ENCODE results near the gene BGLAP. TPM values are rescaled to one million over a fixed set of nuclear protein-coding genes. Genes with fewer than 3 reads are reported as not detected.

Gene BGLAP
- total RNA-seq, 1 donor from 2014 or later, result 0.99 TPM

- no peak for DNase-seq
These were observed 16.9 kb downstream of the BGLAP start for GRCh38 chr1:156258859-156259258.

DNA sequence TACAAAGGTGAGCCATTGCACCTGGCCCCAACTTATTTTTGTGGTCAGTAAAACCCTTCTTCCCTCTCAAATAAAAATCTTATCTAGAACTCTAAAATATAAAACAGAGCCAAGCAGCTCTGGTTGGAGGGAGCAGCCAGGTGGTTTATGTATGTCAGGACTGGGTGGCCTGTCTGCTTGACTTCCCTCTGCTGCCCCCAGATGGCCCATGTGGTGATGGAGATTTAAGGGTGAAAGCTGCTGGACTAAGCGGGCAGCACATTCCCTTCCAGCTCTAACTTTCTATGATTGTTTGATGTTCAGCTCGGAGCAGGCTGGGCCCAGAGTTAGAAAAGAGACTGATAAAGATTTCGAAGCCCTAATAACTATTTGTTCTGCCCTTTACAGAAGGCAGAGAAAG, 17.8 kb downstream of the BGLAP start:
- no peak for DNase-seq

DNA sequence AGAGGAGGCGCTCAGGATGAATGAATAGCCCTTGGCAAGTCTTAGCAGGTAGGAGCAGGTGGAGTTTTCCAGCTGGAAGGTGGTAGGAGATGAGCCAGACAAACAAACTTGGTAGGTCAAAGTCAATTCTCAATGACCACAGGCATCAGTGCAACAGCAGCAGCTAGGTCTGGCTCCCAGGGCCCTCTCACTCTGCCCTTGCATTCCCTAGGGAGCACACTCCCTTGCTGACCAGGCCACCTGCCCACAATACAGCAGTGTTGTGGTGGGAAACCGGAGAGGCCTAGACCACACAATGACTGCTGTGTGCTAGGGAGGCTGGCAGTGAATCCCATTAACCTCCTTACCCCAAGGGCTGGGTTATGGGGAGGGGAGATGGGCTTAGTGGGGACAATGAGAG, 18.9 kb downstream of the BGLAP start:
- no peak for DNase-seq

DNA sequence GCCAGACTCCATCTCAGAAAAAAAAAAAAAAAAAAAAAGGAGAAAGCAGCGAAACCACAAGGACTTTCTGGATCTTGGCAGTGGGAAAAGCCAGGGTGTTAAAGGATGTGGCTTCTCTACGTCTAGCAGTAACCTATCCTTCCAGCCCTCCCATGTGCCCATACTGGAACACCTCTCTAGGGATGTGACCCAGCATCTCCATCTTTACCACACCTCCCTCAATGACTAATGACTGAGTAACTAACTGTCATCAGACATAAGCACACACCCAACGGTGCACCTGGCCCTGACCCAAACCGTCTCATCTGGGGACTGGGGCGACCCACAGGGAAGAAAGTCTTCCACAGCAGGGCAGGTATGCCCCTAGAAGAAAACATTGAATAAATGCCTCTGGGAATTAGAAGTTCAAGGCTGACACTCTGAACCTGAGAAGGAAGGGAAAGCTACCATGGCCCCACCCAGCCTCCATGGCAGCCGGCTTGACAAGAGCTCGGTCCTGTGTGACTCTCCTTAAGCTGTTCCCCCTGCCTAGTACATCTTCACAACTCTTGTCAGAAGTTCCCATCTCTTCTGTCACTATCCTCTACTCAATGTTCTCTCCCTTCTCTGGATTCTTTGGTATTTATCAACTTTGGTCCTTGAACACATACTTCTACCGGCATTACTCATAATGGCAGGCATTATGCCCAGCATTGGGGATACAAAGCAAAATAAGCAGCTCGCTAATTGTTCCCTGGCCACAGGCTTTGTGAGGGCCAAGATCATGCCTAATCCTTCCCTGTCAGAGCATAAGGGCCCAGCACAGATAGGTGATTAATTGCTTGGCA, 20.7 kb downstream of the BGLAP start:
- DNase-seq, result no peak

DNA sequence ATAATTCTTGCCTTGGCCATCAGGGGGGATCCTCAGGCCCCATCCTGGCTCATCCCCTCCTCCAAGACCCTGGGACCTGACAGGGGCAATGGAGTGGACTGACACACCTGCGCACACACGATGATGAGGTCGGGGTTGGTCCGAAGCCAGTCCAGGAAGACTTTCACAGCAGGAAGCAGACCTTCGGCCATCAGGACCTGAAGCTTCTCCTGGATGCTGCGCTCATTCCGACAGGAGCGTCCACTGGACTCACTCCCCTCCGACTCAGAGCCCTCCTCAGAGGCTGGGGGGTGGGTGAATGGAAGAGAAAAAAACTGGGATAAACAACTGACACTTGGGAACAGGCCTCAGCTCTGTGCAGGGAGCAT, 21.3 kb downstream of the BGLAP start:
- no peak for DNase-seq

DNA sequence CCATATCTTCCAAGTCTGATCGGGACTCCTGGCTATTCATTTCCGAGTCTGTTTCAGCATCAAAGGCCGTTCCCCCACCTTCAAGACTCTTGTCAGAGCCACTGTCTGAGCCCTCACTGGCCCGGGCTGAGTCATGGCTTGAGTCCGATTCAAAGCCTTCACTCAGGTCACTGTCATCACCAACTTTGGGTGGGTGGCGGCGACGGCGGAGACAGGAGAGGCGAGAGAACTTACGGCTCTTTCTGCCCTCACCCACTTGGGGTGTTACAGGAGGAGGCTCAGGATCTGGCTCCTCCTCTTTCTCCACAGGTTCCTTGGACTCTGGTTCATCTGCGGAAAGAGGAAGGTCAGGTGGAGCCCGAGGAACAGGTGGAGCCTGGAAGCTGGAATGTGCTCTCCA, 24.1 kb downstream of the BGLAP start:
- DNase-seq, result no peak

GRCh38 chr1:156268336-156268735, 26.4 kb downstream of the BGLAP start:
- no peak for DNase-seq

- DNase-seq, result no peak
These were observed 28.3 kb downstream of the BGLAP start for GRCh38 chr1:156270314-156270713.

DNA sequence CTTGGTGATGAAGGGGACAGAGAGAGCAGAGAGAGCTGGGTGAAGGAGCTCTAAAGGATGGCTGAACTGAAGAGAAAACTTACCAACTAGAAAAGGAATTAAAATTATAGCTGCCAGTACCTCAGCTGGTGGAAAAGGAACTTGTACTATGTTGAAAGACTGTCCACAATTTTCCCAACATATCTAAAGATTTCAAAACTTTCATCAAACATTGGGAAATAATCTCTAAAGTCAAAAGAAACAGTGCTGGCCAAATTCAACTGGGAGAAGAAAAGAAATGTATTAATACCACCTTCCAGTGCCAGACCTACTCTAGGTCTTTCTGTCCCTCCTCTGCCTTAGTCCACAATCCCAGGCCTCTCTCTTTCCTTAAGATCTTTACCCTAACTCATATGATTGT, 34.5 kb downstream of the BGLAP start:
- DNase-seq, result no peak

DNA sequence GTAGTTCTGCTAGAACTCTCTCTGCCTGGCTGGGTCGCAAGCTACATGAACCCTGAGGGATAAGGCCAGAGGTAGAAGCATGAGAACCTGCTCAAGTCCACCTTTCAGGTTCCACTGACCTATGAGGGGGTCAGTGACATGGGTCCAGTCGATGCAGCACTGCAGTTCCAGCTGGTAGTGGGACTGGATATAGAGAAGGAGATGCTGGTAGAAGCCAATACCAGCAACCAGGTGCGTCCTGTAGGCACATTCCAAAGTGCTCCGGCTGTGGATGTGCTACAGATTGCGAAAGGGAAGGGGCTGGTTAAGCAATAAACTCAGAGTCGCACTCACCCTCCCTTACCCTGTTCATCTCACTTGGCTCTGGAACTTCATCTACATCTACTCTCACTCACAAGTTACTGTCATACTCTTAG, 35.0 kb downstream of the BGLAP start:
- no peak for DNase-seq

GRCh38 chr1:156279837-156280236, 37.9 kb downstream of the BGLAP start:
- DNase-seq, result no peak

DNA sequence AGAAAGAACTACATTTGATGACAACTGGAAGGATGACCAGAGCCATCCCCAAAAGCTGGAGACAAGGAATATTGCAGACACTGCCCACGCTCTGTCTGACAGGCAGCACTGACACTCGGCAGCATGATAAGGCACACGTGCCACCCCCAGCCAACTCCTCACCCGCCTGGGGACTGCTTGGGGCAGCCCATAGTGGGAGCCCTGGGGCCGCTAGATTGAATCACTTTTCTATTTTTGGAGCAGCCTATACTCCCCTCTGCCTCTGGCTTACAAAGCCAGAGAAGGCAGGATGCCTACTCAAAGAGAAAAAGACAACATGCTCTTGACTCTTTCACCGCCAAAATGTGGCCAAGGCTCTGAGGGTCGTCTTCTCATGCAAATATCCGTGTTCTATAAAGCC, 39.3 kb downstream of the BGLAP start:
- DNase-seq, result no peak

GRCh38 chr1:156281693-156282478, 39.9 kb downstream of the BGLAP start:
- DNase-seq, result no peak

DNA sequence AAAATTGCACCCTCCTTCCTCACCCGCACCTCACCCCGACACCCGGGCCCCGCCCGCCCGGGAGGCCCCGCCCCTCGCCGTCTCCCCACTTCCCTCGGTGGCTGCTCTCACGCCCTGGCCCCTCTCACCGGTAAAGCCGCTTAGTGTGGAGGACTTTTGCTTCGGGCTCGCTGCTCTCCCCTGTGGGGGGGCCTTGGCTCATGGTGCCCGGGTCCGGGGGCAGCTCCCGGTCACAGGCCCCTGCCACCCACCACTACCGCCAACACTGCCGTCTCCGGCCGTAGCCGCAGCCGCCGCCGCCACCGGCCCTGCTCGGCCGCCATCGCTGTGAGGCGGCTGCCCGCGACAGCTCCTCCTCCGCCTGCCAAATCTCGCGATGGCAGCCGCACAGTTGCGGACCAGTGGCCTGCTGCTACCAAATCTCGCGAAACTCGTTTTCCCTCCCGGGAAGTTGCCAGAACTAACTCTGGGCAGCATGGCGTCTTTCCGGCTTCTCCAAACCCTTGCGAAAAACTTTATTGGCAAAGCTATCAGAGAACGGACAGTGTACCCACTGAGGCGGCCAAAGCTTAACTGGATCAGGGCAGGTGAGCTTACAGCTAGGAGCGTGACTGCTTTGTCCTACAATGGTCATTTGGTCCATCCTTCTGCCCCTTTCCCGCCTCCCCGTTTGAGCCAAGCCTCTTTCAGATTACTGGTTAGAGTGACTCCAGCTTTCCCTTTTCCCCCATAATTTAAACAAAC, 40.7 kb downstream of the BGLAP start, which contains the start of gene SMG5:
SMG5 (minus strand) TSS at position 347 of the 744 bp plus-strand sequence; CDS start at position 202, 145 bp downstream.
- DNase-seq, result peak; percentile 98

DNA sequence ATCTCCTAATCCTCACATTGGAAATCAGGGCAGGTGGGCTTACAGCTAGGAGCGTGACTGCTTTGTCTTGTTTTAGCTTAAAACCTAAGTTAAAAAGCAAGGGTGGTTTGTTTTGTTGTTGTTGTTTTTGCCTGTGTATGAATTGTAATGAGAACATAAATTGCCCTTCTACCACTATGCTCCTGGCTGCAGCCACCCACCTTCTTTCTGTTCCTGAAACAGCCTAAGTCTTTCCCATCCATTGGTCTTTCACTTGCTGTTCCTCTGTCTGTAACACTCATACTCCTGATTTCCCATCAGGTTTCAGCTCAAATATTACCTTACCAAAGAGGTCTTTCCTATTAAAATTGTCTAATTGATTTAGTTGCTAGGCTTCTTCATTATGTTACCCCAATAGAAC, 41.5 kb downstream of the BGLAP start:
- DNase-seq, result no peak

- no peak for DNase-seq
These were observed 42.1 kb downstream of the BGLAP start, which contains the start of gene TMEM79 for GRCh38 chr1:156284112-156284511. TMEM79 (plus strand) TSS chr1:156284325; CDS start chr1:156285227, 902 bp downstream.

DNA sequence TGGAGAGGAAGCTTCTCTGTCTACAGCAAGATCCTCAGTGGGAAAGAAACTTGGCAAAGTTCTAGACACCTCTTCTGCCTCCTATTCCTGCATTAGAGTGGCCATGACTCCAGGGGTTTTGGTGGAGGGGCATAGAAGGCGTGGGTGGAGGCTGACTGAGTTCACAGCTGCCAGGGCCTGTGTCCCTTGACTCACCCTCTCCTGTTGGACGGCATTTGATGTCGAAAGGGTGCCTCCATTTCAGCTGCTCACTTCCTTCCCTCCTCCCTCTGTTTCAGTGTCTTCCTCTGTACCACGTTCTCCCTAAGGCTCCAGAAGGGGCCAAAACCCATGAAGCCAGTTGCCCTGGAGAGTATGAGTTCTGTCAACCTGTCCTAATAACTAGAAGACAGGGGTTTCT, 42.8 kb downstream of the BGLAP start:
- no peak for DNase-seq

GRCh38 chr1:156285437-156285836, 43.5 kb downstream of the BGLAP start:
- DNase-seq, result no peak

GRCh38 chr1:156286061-156286460, 44.1 kb downstream of the BGLAP start:
- no peak for DNase-seq

DNA sequence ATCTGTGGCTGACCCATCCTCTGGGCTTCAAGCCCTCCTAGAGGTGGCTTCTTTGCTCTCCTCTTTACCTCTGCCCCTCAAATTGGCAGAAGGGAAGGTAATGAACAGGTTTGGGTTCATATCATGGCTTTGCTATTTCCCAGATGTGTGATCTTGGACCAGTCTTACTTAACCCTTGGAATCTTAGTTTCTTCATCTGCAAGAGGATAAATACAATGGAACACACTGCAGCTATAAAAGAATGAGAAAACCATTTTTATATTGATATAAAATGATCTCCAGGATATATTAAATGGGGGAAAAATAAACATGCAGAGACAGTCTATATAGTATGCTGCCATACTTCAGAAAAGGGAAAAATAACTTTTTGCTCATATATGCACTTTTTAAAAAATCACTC, 47.9 kb downstream of the BGLAP start:
- no peak for DNase-seq

DNA sequence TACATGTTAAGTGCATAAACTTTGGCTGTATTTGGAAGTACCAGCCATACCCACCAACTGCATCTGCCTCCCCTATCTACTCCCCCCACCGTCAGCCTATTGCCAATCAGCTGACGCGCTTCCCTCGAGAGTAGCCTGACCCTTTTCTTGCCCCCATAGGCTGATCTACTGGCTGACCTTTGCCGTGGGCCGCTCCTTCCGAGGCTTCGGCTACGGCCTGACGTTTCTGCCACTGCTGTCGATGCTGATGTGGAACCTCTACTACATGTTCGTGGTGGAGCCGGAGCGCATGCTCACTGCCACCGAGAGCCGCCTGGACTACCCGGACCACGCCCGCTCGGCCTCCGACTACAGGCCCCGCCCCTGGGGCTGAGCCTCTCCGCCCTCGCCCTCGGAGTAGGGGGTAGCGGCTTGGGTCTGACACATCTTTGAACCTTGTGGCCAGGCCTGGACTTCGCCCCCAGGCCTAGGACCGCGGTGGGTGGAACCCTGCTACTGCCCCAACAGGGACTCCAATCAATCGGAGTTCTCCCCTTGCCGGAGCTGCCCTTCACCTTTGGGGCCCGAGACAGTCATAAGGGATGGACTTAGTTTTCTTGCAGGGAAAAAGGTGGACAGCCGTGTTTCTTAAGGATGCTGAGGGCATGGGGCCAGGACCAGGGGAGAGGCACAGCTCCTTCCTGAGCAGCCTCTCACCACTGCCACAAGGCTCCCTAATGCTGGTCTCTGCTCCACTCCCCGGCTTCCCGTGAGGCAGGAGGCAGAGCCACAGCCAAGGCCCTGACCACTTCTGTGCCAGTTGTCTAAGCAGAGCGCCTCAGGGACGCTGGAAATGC, 49.5 kb downstream of the BGLAP start:
- peak; percentile 59 for DNase-seq
